ENCODE results near the gene LRRC57.

LRRC57 gene

DNA sequence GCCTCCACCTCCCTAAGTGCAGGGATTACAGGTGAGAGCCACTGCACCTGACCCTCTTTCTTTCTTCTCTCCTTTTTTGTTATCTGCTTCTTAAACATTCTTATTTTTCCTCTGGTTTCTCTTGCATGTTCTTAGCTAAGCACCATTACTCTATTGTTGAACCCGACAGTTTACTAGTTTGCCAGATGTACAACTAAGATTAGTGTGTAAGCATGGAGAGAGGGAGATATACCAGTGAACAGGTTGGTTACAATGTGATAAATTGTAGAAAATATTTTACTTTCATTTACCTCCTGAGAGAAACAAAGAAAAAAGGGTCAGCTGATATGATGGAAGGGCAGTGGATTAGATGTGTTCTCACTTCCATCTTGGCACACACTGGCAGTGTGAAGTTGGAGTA is 5.0 kb upstream of the LRRC57 start:
- in situ Hi-C loops (cut with MboI; ENCODE audit: low sequenced_read_pairs) = no loop called here

DNA sequence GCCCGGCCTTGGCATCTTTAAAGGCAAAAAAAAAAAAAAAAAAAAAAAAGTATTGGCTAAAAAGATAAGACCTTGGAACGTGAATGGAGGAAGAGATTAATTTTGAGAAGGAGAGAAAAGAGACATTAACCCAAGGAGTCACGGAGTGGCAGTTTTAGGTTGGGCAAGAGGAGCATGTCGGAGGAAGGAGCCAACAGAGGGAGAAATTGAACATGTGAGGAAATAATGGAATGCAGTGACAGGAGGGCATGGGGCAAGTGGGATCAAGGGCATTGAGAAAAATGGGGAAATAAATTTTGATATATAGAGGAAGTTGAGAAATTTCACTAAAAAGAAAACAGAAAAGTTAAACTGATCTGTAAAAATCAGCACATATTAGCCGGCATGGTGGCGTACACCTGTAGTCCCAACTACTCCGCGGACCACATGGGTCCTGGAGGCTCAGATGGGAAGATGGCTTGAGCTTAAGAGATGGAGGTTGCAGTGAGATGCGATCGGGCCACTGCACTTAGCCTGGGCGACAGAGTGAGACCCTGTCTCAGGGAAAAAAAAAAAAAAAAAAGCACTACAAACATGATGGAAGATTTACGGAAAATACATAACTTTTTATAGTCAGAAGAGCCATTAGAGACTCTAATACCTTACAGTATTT is 1.3 kb upstream of the LRRC57 start:
- in situ Hi-C loops (cut with MboI; ENCODE audit: low sequenced_read_pairs) = no loop called here

DNA sequence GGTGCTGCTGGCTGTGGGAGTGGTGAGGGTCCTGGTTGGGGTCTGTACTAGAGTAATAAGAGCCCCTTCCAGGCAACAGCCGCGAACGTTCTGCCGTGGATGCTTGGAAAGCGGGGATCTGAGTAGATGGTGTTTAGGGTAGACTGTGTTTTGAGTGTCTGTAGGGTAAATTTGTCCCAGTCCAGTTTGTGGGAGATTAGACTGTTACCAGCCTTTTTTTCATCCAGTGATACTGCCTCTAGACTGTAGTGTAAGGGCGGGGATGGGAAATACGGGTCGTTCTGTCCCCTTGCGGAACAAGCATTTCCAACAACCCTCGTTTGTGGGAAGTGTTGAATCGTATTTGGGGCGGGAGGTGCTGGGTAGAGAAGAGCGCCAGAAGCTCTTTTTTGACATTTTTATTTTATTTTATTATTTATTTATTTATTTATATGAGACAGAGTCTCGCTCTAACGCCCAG is 469 bp upstream of the LRRC57 start:
- in situ Hi-C loops (cut with MboI; ENCODE audit: low sequenced_read_pairs) = no loop called here

DNA sequence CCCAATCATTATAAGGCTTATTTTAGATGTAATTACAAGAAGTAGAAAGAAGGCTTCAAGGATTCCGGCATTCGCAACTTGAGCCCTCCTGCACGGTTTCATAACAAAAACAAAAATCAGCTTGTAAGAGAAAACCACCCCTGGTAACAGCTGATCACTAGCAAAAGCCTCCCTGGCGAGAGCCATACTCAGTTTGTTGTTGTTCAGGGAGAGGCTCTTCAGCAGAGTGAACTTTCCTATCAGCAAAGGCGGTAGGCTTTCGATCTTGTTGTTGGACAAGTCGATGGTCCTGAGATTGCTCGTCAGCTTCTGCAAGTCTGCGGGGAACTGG is 710 bp downstream of the LRRC57 start:
- in situ Hi-C loops (cut with MboI; ENCODE audit: low sequenced_read_pairs) = no loop called here

DNA sequence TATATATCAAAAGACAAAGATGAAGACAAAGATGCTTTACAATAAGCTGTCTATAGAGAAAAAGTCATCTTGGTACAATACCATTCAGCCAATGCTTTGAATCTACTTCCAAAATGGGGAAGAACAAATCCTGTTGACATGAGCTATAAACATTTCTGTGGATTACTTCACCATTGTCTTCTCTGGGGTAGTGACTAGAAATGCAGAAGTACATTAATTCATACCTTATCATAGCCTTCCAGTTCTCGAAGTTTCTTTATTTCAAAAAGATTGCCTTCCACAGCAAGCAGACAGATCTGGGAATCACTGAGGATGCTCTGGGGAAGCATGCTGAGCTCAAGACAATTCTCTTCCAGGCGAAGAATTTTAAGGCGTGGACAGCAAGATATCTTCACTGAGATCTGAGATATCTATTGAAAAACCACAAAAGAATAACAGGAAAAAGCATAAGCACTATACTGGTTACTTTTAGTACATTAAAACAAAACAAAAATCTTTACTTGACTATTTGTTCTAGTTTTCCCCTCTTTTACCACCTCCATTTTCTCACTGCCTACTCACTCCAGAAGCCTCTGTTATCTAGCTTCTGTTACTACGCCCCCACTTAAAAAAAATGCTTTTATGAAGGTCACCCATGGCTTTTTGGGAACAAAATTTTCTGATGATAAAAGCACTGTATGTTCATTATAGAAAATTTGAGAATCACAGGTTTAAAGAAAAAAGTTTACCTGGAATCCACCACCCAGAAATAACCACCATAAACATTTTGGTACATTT is 3.6 kb downstream of the LRRC57 start:
- in situ Hi-C loops (cut with MboI; ENCODE audit: low sequenced_read_pairs) = no loop called here

DNA sequence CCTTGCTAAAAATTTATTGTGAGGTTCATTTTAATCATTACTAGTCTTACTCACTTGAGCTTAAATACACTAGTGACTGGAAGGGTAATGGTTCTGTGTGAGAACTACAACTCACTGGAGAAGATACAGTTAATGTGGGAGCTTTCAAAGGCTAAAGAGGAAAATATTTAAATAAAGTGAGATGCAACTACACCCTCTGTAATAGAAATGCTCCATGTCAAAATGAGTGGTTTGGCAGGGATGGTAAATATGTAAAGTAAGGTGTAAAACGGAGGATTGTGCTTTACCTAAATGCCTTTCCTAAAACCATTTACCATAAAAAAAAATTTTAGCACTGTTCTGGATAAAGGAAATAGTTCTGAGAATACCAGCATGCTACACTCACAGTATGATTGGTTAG is 15.3 kb downstream of the LRRC57 start:
- in situ Hi-C loops (cut with MboI; ENCODE audit: low sequenced_read_pairs) = no loop called here

DNA sequence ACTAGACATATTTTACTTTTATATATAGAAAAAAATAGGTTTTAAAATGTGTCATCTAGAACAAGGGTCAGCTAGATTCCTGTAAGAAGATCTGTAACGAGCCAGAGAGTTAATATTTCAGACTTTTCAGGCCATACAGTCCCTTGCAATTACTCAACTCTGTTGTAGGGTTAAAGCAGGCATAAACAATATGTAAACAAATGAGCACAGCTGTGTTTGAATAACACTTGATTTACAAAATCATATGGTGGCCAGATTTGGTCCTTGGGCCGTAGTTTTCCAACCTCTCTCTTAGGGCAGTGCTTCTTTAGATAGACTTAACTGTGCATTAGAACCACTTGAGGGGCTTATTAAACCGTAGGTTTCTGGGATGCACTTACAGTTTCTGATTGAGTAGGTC is 19.6 kb downstream of the LRRC57 start:
- in situ Hi-C loops (cut with MboI; ENCODE audit: low sequenced_read_pairs) = no loop called here

DNA sequence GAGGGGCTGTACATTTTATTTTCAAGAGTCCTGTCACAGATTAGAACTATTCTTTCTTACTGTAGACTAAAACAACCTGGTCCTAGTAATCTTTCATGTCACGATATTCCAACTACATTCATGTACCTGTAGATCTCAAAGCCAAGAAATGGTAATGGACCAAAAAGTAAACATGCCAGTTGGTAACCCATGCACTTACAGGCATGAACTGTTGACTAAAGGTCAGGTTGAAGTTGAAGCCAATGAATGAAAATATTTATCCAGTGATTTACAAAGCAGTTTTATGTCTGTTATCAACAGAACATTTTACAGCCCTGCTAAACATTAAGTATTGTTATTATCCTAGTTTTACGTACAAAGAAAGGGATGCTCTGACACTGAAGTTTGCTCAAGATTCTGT is 25.3 kb downstream of the LRRC57 start:
- in situ Hi-C loops (cut with MboI; ENCODE audit: low sequenced_read_pairs) = no loop called here

DNA sequence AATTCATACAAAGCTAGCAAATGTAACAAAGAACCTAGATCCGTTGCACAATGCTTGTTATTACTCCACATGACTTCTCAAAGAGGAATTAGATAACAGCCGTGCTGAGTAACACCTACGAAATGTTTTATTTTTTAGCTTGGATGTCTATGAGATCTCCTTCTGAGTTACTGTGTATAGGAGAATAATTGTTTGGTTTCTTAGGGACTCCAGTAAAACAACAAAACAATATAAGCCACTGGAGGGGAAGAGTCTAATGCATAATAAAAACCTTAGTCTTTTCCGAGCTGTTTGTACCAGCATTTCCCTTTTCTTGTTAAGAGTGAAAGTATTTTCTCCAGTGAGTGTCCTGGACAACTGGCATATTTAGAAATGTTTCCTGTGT is 37.6 kb downstream of the LRRC57 start:
- in situ Hi-C loops (cut with MboI; ENCODE audit: low sequenced_read_pairs) = no loop called here

DNA sequence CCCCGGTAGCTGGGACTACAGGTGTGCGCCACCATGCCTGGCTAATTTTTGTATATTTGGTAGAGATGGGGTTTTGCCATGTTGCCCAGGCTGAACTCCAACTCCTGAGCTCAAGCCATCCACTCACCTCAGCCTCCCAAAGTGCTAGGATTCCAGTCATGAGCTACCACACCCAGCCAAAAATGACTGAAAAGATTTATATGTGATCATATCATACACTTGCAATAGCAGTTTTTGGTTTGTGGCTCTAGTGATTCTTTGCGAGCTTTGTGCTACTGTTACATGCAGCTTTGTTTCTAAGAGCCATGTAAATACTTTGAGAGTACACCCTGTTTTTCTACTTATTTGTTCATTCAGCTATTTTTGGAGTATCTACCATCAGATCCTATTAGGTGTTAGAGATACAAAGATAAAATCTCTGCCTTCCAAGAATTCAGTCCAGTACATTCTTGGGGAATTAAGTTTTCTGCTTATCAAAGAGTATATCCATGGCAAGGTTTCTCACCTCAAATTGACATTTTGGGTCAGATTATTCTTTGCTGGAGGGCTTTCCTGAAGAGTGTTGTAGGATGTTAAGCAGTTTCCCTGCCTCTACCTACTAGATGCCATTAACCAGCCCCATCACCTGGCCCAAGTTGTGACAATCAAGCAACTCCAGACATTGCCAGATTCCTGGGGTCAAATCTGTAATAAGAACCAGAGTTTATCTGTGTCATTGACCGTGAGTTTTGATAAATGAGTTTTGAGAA is 38.2 kb downstream of the LRRC57 start:
- in situ Hi-C loops (cut with MboI; ENCODE audit: low sequenced_read_pairs) = no loop called here

DNA sequence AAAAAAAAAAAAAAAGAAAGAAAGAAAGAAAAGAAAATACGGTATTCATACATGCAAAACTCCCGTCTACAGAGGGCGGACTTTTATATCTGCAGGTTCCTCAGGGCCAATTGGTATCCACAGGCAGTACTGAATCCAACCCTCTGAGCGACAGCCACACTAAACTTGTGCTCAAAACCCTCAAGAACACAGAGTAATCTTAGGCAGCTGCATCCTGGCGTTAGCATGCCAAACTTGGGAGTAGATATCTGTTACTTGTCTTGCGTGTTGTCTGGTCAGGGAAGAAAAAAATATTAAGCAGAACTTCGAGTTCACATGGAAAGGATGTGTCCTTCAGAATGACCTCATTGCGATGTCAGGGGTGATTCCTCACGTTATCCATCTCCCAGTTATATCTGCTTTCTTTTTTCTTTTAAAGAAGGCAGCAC is 40.3 kb downstream of the LRRC57 start:
- in situ Hi-C loops (cut with MboI; ENCODE audit: low sequenced_read_pairs) = no loop called here

DNA sequence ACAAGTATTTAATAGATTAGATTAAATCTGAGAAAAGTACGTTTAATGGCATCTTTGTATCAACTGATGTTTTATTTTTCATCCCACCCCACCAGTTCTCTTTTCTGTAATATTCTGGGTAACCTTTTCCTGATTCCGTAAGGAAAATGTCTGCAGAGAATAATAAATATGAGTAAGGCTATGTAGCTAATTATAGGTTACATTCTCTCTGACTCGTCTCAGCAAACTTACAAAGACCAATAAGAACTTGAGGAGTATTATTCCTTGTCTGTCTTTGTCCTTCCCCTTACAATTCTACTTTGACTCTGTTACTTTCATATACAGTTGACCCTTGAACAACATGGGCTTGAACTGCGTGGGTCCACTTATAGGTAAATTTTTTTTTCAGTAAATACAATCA is 41.1 kb downstream of the LRRC57 start:
- in situ Hi-C loops (cut with MboI; ENCODE audit: low sequenced_read_pairs) = no loop called here

DNA sequence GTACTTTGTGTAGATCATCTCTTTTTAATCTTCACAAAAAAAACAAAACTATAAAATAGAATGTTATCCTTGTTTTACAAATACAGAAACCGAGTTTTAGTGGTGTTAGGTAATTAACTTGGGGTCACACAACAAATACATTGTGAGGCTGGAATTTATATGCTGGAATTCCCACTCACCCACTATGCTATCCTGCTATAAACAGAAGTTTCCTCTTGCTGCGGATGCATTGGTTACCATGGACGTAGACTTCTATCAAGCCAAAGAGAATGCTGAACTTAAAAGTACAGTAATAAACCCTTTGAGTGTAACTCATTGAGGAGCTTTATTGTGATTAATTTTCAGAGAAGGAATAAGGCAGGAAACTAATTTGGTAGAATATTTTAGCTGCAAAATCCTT is 44.0 kb downstream of the LRRC57 start:
- in situ Hi-C loops (cut with MboI; ENCODE audit: low sequenced_read_pairs) = no loop called here

DNA sequence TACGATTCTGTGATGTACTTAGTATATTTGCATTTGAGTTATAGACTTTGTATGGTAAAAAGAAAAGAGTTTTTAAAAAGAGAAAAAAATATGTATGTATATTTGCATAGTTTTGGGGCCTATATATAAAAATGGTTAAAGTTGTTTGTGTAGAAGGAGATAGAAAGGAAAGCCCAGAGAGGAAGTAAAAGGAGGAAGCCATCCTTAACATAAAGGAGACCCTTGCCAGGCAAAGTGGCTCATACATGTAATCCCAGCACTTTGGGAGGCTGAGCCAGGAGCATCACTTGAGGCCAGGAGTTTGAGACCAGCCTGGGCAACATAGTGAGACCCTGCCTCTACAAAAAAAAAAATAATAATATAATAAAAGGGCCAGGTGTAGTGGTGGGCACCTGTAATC is 44.8 kb downstream of the LRRC57 start:
- in situ Hi-C loops (cut with MboI; ENCODE audit: low sequenced_read_pairs) = no loop called here

DNA sequence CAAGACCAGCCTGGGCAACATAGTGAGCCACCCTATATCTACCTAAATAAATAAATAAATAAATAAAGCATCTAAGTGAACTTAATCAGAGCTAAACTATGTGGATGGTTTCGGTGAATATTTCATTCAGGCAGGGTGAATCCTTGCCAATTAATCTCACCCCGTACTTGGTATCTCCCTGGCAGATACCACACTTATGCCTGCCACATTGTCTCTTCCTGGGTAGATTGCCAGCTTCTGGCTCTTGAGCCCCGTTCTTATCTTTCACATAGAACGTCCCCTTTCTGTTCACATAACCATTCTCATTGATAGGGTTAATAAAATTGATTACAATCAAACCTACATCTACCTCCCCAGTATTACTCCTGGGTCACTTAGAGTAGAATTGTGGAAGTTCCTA is 46.1 kb downstream of the LRRC57 start:
- in situ Hi-C loops (cut with MboI; ENCODE audit: low sequenced_read_pairs) = no loop called here

DNA sequence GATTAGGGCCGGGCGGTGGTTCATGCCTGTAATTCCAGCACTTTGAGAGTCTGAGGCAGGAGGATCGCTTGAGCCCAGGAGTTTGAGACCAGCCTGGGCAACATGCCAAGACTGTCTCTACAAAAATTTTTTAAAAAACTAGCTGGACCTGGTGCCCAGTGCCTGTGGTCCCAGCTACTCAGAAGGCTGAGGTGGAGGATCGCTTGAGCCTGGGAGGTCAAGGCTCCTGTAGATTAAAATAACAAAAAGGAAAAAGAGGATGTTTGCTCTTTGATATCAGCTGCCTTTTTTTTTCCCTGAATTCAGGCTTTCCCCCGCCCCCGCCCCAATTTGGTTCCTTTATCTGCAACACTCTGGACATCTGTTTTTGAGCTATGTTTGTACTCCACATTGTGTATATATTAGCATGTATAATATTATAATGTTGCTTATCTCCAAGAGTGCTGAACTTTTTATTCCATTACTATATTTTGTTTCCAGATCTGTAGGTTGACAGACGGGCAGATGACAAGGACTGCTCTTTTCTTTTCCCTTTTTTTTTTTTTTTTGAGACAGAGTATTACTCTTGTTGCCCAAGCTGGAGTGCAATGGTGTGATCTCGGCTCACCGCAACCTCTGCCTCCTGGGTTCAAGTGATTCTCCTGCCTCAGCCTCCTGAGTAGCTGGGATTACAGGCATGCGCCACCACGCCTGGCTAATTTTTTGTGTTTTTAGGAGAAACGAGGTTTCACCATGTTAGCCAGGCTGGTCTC is 48.6 kb downstream of the LRRC57 start:
- in situ Hi-C loops (cut with MboI; ENCODE audit: low sequenced_read_pairs) = no loop called here

DNA sequence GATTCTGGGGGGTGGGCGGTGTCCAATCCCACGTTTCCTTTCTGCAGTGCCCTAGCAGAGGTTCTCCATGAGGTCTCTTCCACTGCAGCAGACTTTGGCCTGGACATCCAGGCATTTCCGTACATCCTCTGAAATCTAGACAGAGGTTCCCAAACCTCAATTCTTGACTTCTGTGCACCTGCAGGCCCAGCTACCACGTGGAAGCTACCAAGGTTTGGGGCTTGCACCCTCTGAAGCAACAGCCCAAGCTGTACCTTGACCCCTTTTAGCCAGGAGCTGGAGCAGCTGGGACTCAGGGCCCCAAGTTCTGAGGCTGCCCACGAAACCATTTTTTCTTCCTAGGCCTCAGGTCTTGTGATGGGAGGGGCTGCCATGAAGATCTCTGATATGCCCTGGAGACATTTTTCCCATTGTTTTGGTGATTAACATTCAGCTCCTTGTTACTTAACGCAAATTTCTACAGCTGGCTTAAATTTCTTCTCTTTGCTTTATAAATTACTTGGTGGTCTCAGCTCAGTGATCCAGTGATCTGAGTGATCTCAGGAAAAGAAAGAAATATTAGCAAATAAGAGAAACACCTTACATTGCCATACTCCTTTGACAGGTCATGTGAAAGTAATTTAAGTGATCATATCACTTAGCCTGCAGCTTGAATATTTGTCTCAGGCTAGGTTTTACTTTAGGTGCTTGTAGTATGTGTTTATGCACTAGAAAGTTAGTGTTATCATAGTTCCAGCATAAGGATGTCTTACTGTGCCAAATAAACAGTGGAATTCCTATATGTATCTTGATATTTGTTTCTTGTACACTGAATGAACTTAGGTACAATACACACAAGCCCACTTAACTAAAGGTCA is 50.2 kb downstream of the LRRC57 start:
- in situ Hi-C loops (cut with MboI; ENCODE audit: low sequenced_read_pairs) = no loop called here

DNA sequence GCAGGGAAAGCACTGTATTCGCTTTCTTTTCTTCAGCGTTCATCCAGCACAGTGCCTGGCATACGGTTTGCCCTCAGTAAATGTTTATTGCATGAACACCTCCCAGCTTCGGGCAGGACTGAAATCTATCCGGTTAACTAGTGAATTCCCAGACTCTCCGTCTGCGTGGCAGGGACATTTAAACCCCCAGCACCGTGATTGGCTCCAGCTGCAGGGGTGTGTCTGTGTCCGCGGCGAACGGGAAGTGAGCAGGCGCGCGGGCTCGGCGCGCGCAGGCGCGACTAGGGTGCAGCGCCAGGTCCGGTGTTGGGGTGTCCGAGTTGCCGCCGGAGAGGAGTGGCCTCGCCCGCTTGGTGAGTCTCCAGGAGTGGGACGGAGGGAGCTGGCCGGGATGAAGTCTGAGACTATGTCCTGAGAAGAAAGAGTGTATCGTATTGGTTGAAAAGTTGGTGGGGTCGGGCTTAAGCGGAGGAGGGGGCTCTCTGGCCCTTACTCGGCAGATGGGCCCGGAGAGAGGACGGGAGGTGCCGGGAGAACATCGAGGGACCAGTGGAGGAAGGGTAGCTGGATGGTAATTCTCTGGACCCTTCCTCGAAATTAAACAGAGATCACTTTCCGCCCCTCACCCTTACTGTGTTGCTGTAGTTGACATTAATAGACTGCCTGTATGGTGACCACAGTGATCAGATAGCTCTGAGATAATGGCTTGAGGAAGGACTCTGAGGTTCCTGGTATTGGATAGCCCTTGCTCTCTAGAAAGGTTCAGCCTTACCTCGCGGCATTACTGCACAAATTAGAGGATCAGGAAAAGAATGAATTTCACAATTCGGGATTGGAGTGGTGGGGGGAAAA is 53.0 kb downstream of the LRRC57 start, which contains the start of gene SNAP23:
TSS of gene SNAP23 (plus strand) at position 274 of the 852 bp plus-strand sequence. CDS start 16,213 bp downstream, outside the sequence.
- in situ Hi-C loops (cut with MboI; ENCODE audit: low sequenced_read_pairs) = no loop called here

DNA sequence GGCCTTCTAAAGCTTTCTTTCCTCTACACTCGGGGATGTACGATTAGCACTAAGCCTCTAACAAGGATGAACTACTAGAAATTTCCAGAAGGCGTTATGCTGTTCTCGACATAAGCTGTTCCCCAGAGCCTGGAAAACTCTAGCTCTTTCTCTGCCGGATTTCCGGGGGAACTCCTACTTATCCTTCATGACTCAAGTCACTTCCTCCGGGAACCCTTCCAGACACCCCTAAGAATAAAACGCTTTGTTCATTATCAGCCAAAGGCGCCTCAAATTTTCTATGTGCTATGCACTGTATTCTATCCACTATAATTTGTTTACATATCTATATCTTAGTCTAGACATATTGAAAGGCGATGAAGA is 53.6 kb downstream of the LRRC57 start:
- in situ Hi-C loops (cut with MboI; ENCODE audit: low sequenced_read_pairs) = no loop called here
